ENCODE data around the gene PSMB5.

The PSMB5 gene

DNA sequence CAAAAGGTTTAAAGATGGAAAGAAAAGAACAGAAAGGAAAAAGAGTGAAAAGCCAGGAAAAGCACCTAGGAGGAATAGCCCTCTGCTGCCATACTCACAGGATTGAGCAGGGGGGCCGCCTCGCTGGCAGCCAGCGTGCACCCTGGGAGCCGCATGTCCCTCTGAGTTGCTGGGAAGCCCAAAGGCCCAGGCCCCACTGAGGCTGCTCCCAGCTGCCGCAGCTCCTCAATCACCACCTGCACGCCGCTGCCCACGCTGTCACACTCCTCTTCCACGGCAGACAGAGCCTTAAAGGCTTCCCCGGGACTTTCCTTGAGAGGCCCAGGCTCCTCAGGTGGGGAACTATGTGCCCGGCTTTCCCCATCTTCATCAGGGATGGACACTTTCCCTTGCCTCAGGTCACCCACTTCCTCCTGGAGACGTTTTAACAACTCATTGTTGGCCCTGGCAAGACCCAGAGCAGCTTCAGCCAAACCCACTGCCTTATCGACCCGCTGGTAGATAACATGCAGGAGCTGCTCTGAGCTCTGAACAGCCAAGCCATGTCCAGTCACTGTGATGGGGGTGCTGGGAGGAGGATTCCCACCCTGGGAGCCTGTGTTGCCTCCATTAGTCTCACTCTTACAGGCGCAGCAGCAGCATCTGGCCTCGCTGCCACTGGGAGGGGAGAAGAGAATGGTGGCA is 36.2 kb downstream of the PSMB5 start:
- DNase-seq (ENCODE audit: low read depth): no peak
- H3K4me3 ChIP-seq (ENCODE audit: control insufficient read depth, low read depth, low read length): no peak overlapping the region
- TF ChIP-seq, protein P1, sequence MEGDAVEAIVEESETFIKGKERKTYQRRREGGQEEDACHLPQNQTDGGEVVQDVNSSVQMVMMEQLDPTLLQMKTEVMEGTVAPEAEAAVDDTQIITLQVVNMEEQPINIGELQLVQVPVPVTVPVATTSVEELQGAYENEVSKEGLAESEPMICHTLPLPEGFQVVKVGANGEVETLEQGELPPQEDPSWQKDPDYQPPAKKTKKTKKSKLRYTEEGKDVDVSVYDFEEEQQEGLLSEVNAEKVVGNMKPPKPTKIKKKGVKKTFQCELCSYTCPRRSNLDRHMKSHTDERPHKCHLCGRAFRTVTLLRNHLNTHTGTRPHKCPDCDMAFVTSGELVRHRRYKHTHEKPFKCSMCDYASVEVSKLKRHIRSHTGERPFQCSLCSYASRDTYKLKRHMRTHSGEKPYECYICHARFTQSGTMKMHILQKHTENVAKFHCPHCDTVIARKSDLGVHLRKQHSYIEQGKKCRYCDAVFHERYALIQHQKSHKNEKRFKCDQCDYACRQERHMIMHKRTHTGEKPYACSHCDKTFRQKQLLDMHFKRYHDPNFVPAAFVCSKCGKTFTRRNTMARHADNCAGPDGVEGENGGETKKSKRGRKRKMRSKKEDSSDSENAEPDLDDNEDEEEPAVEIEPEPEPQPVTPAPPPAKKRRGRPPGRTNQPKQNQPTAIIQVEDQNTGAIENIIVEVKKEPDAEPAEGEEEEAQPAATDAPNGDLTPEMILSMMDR (IDR thresholded peaks at IDR 0.05; ENCODE audit: control insufficient read depth, insufficient read depth, low read depth, low read length, missing control alignments): no peak

DNA sequence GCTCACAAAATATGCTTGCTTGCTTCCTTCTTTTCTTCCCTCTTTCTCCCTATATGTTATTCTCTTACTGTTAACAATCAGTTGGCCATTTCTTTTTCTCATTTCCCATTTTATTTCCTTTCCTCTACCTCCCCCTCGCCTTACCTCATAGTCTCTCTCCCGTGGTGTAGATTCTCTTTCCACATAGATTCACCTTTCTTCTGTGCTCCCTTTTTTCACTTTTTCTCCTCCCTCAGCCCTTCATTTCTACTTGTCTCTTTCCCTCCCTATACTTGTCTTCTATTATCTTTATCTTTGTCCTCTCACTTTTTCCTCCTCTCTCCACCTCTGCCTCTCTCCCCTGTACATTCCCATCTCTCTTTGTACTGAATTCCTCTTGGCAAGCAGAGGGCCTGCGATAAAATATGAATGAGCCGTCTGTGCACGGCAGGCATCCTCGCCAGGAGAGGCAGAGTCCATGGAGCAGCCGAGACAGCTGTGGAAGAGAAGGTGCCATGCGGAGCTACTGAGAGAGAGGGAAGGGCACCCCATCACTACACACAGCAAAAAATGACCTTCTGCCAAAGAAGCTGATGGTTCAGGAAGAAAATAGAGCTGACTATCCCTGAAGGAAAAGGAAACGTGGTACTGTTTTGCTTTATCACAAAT is 36.9 kb downstream of the PSMB5 start:
- H3K4me3 ChIP-seq (ENCODE audit: control insufficient read depth, low read depth, low read length): no peak overlapping the region
- TF ChIP-seq, protein P1 (IDR thresholded peaks at IDR 0.05; ENCODE audit: control insufficient read depth, insufficient read depth, low read depth, low read length, missing control alignments): no peak
- no peak for DNase-seq (ENCODE audit: low read depth)

DNA sequence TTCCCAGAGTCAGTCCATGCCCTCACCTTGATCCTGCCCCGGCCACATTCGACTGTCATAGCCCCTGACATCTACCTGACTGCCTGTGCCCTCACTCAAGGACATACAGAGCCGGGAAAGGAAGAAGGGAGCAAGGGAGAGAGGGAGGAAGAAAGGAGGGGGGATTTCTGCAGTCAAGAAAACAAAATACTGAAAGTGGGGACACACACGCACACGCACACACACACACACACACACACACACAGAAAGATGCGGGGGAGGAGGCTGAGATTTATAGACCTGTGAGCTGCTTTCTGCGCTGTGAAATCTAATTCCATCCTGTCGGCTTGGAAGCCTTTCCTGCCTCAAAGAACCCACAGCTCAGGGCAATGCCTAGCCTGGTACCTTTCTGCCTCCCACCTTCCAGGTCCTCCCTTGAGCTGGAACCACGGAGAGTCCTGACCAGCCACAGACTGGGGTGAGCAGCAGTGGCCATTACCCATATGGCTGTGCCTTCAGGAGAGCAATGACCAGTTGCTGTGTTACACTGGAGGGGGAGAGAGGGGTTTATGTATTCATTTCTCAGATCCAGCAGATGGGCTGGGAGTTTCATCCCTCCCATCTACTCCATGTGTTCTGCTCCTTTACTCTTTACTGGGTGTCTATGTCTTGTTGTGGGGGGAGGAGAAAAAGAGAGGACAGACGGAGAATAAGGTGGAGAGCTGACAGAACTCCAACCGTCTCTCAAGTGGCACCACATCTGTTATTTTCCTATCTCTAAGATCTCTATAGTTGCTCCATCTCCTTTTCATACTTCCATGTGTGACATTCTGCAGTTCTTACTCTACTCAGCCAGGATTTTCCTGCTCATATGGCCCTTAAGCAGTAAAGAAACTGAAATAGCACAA is 37.7 kb downstream of the PSMB5 start:
- DNase-seq (ENCODE audit: low read depth): no peak
- H3K4me3 ChIP-seq (ENCODE audit: control insufficient read depth, low read depth, low read length): no peak overlapping the region
- TF ChIP-seq, protein P1 (IDR thresholded peaks at IDR 0.05; ENCODE audit: control insufficient read depth, insufficient read depth, low read depth, low read length, missing control alignments): no peak

DNA sequence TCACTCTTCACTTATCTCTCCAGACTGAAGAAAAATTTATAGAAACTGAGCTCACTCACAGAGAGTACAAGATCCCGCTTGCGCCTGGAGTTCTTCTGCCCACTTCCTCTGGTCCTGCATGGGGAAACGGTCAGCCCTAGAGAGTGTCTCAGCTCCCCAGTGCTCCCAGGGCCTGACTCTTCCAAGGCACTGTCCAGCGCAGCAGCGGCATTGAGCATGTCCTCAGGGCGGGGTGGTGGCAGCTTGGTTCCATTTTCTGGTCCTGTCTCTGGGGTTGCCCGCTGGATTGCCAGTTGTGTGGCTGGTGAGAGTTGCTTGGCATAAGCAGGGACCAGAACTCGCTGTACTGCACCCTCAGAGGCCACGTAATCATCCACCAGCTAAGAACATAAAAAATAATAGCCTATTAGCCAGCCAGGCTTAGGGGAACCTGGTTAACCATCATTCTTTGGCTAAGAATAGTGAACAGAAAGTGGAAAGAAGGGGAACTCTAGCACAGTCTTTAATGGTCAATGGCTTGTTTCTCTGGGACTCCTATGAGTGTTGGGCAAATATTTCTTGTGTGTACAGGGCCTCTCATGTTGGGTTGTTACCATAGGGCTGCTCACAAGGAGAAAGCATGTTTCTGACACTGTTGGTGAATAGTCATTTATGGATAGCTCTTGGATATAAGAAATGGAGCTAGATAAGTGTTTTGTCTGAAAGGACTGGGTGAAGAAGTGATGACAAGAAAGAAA is 38.6 kb downstream of the PSMB5 start:
- no peak overlapping the region for H3K4me3 ChIP-seq (ENCODE audit: control insufficient read depth, low read depth, low read length)
- no peak for DNase-seq (ENCODE audit: low read depth)
- TF ChIP-seq, protein P1 (IDR thresholded peaks at IDR 0.05; ENCODE audit: control insufficient read depth, insufficient read depth, low read depth, low read length, missing control alignments): no peak

DNA sequence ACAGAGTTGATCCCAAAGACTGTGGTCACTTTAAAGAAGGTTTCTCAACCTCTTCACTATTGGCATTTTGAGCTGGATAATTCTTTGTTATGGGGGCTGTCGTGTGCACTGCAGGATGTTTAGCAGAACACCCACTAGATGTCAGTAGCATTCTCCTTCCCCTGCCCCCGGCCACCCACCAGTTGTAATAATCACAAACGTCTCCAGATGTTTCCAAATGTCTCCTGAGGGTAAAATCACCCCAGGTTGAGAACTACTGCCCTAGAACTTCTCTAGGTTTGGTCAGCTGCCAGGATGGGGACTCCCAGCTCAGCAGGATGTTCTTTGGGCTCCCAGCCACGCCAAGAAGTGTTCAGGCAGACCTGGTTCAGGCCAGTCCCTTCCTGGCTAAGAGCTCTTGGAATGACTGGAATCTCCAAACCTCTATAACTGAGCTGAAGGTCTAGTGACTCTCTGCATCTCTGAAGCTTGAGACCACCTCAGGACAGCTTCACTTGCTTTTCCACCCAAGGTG is 39.9 kb downstream of the PSMB5 start:
- no peak for DNase-seq (ENCODE audit: low read depth)
- H3K4me3 ChIP-seq (ENCODE audit: control insufficient read depth, low read depth, low read length): no peak overlapping the region
- TF ChIP-seq, protein P1 (IDR thresholded peaks at IDR 0.05; ENCODE audit: control insufficient read depth, insufficient read depth, low read depth, low read length, missing control alignments): peak; percentile 60

DNA sequence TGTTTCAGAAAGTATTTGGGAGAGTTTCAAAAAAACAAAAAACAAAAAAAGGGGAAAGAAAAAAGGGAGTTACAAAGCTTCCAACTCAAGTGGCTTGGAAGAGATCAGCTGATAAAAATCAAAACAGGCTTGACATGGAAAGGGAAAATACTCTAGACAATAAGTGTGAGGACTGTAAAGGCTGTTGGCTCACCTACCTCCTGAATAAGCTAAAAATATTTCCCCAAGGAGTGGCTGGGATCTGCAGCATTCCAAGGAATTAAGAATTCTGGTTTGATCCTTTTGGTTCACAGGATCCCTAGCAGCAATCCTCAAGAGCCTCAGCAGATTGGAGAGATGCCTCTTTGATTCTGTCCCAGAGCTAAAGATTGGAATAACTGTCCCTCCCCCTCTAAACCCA is 41.2 kb downstream of the PSMB5 start:
- no peak for DNase-seq (ENCODE audit: low read depth)
- TF ChIP-seq, protein P1 (IDR thresholded peaks at IDR 0.05; ENCODE audit: control insufficient read depth, insufficient read depth, low read depth, low read length, missing control alignments): no peak

More for the DNA sequence above, 41.2 kb downstream of the PSMB5 start:
- no peak overlapping the region for H3K4me3 ChIP-seq (ENCODE audit: control insufficient read depth, low read depth, low read length)

Measured in AG09309 (cell line).